GM12872 (cell line): ENCODE data around the gene LCMT1.
A peak's percentile ranks its signal among the peaks of the same experiment; 100 is the strongest.

Source experiments
- TF ChIP-seq, protein P1 (sequence below): IDR thresholded peaks from 3 replicates; pipeline ENCODE4 v1.5.1; 2011; ENCODE audit warnings: low read depth, mild to moderate bottlenecking, low read length, moderate library complexity; ENCODE audit not compliant: insufficient read depth

The LCMT1 gene

DNA sequence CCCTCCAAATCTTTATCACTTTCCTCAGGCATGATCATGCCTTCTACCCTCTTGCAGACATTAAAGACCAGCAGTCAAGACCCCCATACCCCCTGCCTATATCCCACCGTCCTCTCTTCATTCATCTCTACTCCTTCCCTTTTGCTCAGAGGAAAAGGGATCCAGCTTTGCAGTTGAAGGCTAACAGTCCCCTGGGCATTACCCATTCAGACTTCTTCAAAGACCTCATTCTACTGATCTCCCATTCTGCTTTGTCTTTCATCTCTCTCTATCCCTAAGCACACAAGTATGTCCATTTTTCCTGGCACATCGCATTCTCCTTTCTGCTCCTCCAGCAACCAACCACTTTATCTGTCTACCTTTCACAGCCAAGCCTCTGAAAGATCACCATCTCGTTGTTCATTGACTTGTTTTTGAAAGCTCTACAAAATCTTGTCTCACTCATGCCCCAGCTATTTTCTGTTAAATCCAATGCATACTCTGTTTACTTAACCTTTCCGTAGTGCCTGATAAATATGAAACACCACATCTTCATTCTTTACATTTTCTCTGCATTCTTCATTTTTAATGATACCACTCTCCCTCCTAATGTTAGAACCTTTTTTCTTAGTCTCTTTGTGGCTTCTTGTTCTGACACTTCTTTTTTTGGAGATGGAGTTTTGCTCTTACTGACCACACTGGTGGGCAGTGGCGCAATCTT, 14.1 kb upstream of the LCMT1 start:
- TF ChIP-seq, protein P1, sequence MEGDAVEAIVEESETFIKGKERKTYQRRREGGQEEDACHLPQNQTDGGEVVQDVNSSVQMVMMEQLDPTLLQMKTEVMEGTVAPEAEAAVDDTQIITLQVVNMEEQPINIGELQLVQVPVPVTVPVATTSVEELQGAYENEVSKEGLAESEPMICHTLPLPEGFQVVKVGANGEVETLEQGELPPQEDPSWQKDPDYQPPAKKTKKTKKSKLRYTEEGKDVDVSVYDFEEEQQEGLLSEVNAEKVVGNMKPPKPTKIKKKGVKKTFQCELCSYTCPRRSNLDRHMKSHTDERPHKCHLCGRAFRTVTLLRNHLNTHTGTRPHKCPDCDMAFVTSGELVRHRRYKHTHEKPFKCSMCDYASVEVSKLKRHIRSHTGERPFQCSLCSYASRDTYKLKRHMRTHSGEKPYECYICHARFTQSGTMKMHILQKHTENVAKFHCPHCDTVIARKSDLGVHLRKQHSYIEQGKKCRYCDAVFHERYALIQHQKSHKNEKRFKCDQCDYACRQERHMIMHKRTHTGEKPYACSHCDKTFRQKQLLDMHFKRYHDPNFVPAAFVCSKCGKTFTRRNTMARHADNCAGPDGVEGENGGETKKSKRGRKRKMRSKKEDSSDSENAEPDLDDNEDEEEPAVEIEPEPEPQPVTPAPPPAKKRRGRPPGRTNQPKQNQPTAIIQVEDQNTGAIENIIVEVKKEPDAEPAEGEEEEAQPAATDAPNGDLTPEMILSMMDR: no peak

DNA sequence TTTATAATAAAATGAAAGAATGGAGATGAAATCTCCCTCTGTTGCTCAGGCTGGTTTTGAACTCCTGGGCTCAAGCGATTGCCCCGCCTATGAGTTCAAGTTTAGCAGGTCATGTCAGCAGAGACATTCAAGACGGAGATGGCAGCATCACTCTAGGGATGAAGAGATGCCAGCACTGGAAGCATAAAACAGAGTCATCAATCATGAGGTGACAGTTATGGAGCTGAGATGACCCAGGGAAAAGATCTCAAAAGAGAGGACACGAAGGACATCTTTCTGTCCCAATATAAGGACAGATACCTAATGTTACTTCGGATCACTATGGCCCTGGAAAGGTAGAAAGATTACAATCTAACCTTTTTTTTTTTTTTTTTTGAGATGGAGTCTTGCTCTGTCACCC, 11.0 kb upstream of the LCMT1 start:
- TF ChIP-seq, protein P1: no peak

DNA sequence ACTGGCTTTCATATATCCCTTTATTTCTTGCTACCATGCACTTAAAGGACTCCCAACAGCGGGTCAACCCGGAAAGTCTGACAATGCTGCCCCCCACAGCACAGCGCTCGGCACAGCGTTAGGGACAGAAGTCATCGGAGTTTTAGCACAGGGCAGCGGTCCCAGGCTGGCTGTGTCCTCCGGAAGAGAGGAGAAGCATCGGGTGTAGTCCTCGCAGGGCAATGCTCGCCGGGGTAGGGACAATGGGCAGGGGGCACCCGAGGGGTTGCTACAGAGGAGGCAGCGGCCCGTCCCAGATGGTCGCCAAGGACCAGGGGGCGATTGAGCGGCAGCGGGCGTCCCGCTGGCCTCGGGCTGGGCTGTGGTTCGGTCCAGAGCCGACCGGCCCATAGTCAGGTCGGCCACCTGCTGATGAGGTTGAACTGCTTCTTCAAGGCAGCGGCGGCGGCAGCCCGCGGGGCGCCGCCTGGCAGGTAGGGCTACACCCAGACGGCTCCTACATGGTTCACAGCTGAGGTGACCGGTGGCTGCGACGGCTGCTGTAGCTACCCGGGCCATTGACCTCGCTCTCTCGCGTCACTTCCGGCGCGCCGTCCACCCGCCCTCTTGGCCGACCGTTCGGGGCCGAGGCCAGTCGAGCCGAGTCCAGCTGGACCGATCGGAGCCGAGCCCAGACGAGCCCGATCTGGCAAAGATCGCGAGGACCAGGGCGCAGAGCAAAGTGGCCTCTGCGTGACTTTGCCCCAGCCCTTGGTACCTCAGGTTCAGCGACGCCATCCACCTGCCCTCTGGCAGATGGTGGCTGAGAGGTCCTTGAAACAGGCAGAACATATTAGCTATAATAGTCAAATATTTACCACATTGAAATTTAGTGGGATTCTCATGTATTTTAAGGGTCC, 4.7 kb upstream of the LCMT1 start:
- TF ChIP-seq, protein P1: peak; percentile 30; the same call in 1 of the 3 replicates

DNA sequence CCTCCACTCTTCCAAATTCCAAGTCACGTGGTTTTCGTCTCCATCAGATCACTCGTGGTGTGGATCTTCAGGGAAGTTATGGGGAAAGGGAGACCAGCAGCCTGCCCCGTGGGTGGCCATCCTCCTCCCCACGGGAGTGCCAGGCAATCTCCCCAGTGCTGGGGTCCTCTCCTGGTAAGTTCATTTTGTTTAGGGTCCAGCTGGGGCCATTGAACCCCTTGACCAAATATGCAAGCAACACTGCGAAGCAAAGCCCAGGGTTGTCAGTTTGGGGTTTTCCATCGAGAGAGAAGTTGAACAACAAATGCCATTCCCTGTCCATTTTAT, 4.1 kb upstream of the LCMT1 start:
- TF ChIP-seq, protein P1: no peak

DNA sequence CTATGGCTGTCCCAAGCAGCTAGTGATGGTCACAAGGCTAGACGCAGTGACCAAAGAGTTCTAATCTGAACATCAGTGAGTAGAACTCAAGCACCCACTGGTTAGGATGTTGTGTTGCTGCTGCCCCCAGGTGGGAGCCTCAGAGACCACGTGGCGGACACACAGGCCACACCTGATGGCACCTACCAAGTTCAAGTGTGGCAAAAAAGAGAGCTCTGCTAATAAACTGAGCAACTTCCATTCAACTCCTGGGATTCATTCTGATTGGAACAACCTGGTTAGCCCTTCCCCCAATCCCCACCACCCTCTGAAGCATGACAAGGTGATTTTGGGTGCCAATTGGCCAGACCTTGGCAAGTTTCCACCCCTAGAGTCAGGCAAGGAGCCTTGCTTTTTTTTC, 3.5 kb upstream of the LCMT1 start:
- TF ChIP-seq, protein P1: peak; percentile 41; the same call in 1 of the 3 replicates

DNA sequence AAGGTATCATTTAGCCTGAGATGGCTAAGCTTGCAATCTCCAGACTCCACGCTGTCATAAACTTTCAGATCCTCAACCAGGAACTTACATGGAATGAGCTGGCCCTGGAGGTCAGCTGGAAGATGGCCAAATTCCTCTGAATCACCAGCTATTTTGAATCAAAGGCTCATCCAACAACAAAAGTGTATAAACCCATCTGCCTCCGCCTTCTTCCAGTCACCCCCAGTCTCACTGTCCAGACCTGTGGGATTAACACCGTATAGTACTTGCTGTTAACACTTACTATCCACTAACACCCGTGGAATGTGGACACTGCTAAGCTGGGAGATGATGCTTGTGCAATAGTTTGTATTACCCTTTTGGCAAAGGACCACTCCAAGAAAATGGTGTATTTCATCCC, 1.9 kb upstream of the LCMT1 start:
- TF ChIP-seq, protein P1: no peak

DNA sequence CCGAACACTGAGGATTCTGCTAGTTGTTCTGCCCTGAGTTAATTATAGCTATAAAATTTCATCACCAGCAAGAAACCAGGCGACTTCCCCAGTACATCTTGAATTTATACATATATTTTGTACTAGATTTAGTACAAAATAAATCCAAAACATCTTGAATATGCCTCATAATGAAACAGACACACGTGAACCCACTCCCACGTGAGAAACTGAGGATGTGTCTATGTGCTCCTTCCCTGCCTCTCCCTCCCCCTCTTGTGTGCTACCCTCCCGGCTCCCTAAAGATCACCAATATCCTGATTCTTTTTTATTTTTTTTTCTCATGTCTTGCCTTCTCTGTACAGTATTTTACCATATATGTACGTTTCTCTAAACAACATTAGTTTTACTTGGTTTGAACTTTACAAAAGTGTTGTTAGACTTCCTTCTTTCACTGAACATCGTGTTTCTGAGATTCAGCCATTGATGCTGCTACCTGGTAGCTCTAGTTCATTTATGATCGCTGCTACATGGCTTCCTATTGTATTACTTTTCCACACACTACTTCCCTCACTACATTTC, 1.1 kb upstream of the LCMT1 start:
- TF ChIP-seq, protein P1: no peak
